Prostate gland (tissue), 2 donors: Measurements from ENCODE around the gene ATP5PD. TPM values are rescaled to one million over a fixed set of nuclear protein-coding genes. Genes with fewer than 3 reads are reported as not detected.
A peak's percentile ranks its signal among the peaks of the same experiment; 100 is the strongest.
"Not testable (repeated sequence)": the region's sequence is repeated elsewhere in the genome, so short reads cannot be mapped to it uniquely, and the experiment has no call there.

Experiments
- DNase-seq: peaks from one replicate; pipeline ENCODE4 v3.0.0-alpha.2; 2019; ENCODE audit warnings: low spot score
- H3K27ac ChIP-seq, 2 donors: fragments of 200-600 bp; sonication (generic); 2 replicates each; pipeline ENCODE4 v1.5.1; 2017 to 2019
- H3K27me3 ChIP-seq: fragments of 200-600 bp; sonication (generic); replicated peaks from 2 replicates; pipeline ENCODE4 v1.5.1; 2019; ENCODE audit not compliant: insufficient read depth
- H3K36me3 ChIP-seq, 2 donors: fragments of 200-600 bp; sonication (generic); 1 replicate in 1 of 2; 2 replicates in 1 of 2; pipeline versions ENCODE4 v1.5.1 to v1.8.1; 2017 to 2019
- H3K4me1 ChIP-seq: fragments of 200-600 bp; sonication (generic); replicated peaks from 2 replicates; pipeline ENCODE4 v1.5.1; 2019
- H3K4me3 ChIP-seq, 2 donors: fragments of 200-600 bp; sonication (generic); 2 replicates each; pipeline ENCODE4 v1.5.1; 2017 to 2019
- H3K9me3 ChIP-seq: fragments of 200-600 bp; sonication (generic); 2 replicates; pipeline ENCODE4 v1.5.1; 2017
- CTCF ChIP-seq, 4 experiments: fragments of 200-600 bp in 2 of 4; fragments of 450-650 bp in 2 of 4; sonication (generic) in 2 of 4; IDR thresholded peaks; 1 replicate in 3 of 4; 2 replicates in 1 of 4; pipeline ENCODE4 v1.5.1; 2016 to 2019; ENCODE audit warnings: antibody characterized with exemption in 4 of 4, mild to moderate bottlenecking in 2 of 4, moderate library complexity in 2 of 4
- POLR2A ChIP-seq: fragments of 450-650 bp; IDR thresholded peaks from one replicate; pipeline ENCODE4 v1.6.1; 2016; ENCODE audit warnings: antibody characterized with exemption, mild to moderate bottlenecking
- POLR2AphosphoS5 ChIP-seq: sonication (generic); formaldehyde crosslinking; IDR thresholded peaks from one replicate; pipeline ENCODE4 v1.6.1; 2017; ENCODE audit warnings: antibody characterized with exemption
- WGBS: methylation state at CpG from one replicate; pipeline ENCODE4 v1.1.5; 2018; 5-methylcytosine and 5-hydroxymethylcytosine counted together
- intact Hi-C: fragments of 100-400 bp; cut with DNase I; formaldehyde crosslinking; loops from one replicate; pipeline ENCODE4 v1.14.2; 2022
- total RNA-seq, 2 donors: library from RNA; depleted of rRNA; stranded (reverse); fragments of >200 nt; gene quantifications; one replicate each; pipeline ENCODE4 v1.1.0, GENCODE V29; 2016

The ATP5PD gene
- total RNA-seq, 2 donors from 2014 or later: 116 to 201 TPM

- H3K27me3 ChIP-seq: no peaks in the 10 kb centered on the region
- no peak for DNase-seq
- H3K4me3 ChIP-seq: no peak overlapping the region
- H3K9me3 ChIP-seq: no peaks in the 10 kb centered on the region
- peaks cover 5% of the 10 kb centered on the region for H3K4me1 ChIP-seq
- TF ChIP-seq POLR2AphosphoS5 (no peak), CTCF (IDR thresholded peaks at IDR 0.05) (no peak), POLR2A (no peak)
- no peaks in the 10 kb centered on the region for H3K36me3 ChIP-seq
- 45% methylated on average over 8 of the region's 8 CpGs for WGBS
- peak overlapping the region in 1 of 2 donors; percentile 90 for H3K27ac ChIP-seq
- intact Hi-C loops: no loop called here
Observed at GRCh38 chr17:75010683-75011400, 35.9 kb downstream of the ATP5PD start.

GRCh38 chr17:75009139-75009724 lies 37.5 kb downstream of the ATP5PD start:
- Histone ChIP-seq H3K4me3 (no peak overlapping the region), H3K27me3 (no peaks in the 10 kb centered on the region), H3K9me3 (no peaks in the 10 kb centered on the region), H3K27ac (peak overlapping the region; percentile 36 to 72), H3K4me1 (peaks cover 5% of the 10 kb centered on the region), H3K36me3 (no peaks in the 10 kb centered on the region)
- DNase-seq: peak; percentile 38
- 26% methylated on average over 2 of the region's 2 CpGs for WGBS
- intact Hi-C loops: no loop called here
- TF ChIP-seq POLR2A (no peak), CTCF (IDR thresholded peaks at IDR 0.05) (no peak), POLR2AphosphoS5 (peak; percentile 61)

GRCh38 chr17:75008373-75008772 lies 38.4 kb downstream of the ATP5PD start:
- no peak for TF ChIP-seq CTCF (IDR thresholded peaks at IDR 0.05)
- TF ChIP-seq POLR2AphosphoS5: no peak
- TF ChIP-seq POLR2A: no peak
- Histone ChIP-seq H3K36me3 (no peaks in the 10 kb centered on the region), H3K27me3 (no peaks in the 10 kb centered on the region), H3K9me3 (no peaks in the 10 kb centered on the region), H3K4me3 (no peak overlapping the region), H3K4me1 (peaks cover 5% of the 10 kb centered on the region), H3K27ac (no peak overlapping the region)
- intact Hi-C loops: no loop called here
- DNase-seq: no peak
- WGBS: 90% methylated on average over 6 of the region's 6 CpGs

GRCh38 chr17:75006653-75007052 lies 40.1 kb downstream of the ATP5PD start:
- WGBS: 98% methylated on average over 5 of the region's 5 CpGs
- intact Hi-C loops: no loop called here

GRCh38 chr17:75006084-75006483 lies 40.7 kb downstream of the ATP5PD start:
- intact Hi-C loops: not testable (repeated sequence)

More at GRCh38 chr17:75006653-75007052, 40.1 kb downstream of the ATP5PD start:
- H3K36me3 ChIP-seq: no peaks in the 10 kb centered on the region
- DNase-seq: no peak
- H3K4me1 ChIP-seq: peaks cover 5% of the 10 kb centered on the region
- H3K27me3 ChIP-seq: no peaks in the 10 kb centered on the region
- TF ChIP-seq POLR2AphosphoS5 (no peak), CTCF (IDR thresholded peaks at IDR 0.05) (no peak), POLR2A (no peak)
- no peaks in the 10 kb centered on the region for H3K9me3 ChIP-seq
- no peak overlapping the region for H3K27ac ChIP-seq
- no peak overlapping the region for H3K4me3 ChIP-seq

More at GRCh38 chr17:75006084-75006483, 40.7 kb downstream of the ATP5PD start:
- H3K4me1 ChIP-seq, H3K4me3 ChIP-seq, H3K36me3 ChIP-seq, H3K9me3 ChIP-seq, H3K27me3 ChIP-seq, DNase-seq, H3K27ac ChIP-seq: not testable (repeated sequence)
- WGBS: 87% methylated on average over 6 of the region's 6 CpGs
